Neural progenitor cell (in vitro differentiated cells): ENCODE results near the gene ZNF587. TPM values are rescaled to one million over a fixed set of nuclear protein-coding genes. Genes with fewer than 3 reads are reported as not detected.
"Not testable (repeated sequence)": the region's sequence is repeated elsewhere in the genome, so short reads cannot be mapped to it uniquely, and the experiment has no call there.

ENCODE experiments used
- DNase-seq: peaks from one replicate; pipeline ENCODE4 v3.0.0-alpha.2; 2016; ENCODE audit warnings: low spot score
- H2AFZ ChIP-seq: fragments of 200-600 bp; sonication (generic); replicated peaks from 2 replicates; pipeline ENCODE4 v1.6.1; 2016; ENCODE audit warnings: antibody characterized with exemption
- H3F3A ChIP-seq: fragments of 200-600 bp; sonication (generic); 2 replicates; pipeline ENCODE4 v1.6.1; 2016; ENCODE audit warnings: antibody characterized with exemption, low read depth
- H3K27ac ChIP-seq: fragments of 200-600 bp; sonication (generic); 2 replicates; pipeline ENCODE4 v1.5.1; 2016; ENCODE audit warnings: mild to moderate bottlenecking
- H3K27me3 ChIP-seq: fragments of 200-600 bp; sonication (generic); 2 replicates; pipeline ENCODE4 v1.6.1; 2016; ENCODE audit warnings: mild to moderate bottlenecking, moderate library complexity
- H3K36me3 ChIP-seq: fragments of 200-600 bp; sonication (generic); 2 replicates; pipeline ENCODE4 v1.5.1; 2016
- H3K4me1 ChIP-seq: fragments of 200-600 bp; sonication (generic); 2 replicates; pipeline ENCODE4 v1.6.1; 2016; ENCODE audit warnings: mixed run types
- H3K4me2 ChIP-seq: fragments of 200-600 bp; sonication (generic); 2 replicates; pipeline ENCODE4 v1.6.1; 2016
- H3K4me3 ChIP-seq: fragments of 200-600 bp; sonication (generic); 2 replicates; pipeline ENCODE4 v1.5.1; 2016
- H3K79me2 ChIP-seq: fragments of 200-600 bp; sonication (generic); 2 replicates; pipeline ENCODE4 v1.6.1; 2016; ENCODE audit warnings: low read depth
- H3K9ac ChIP-seq: fragments of 200-600 bp; sonication (generic); 2 replicates; pipeline ENCODE4 v1.6.1; 2016
- H3K9me3 ChIP-seq: fragments of 200-600 bp; sonication (generic); 2 replicates; pipeline ENCODE4 v1.5.1; 2016; ENCODE audit warnings: low read depth
- H4K20me1 ChIP-seq: fragments of 200-600 bp; sonication (generic); 2 replicates; pipeline ENCODE4 v1.6.1; 2016; ENCODE audit warnings: low read depth
- H3K27ac Mint-ChIP-seq: 3 replicates; pipeline ENCODE4 v1.8.0; 2021; ENCODE audit warnings: mixed read lengths
- H3K27me3 Mint-ChIP-seq: 2 replicates; pipeline ENCODE4 v1.8.0; 2022; ENCODE audit warnings: low read depth, mild to moderate bottlenecking, inconsistent platforms, moderate library complexity, mixed read lengths; ENCODE audit not compliant: insufficient read depth
- H3K36me3 Mint-ChIP-seq: 3 replicates; pipeline ENCODE4 v1.8.0; 2021; ENCODE audit warnings: mixed read lengths
- H3K4me1 Mint-ChIP-seq: 3 replicates; pipeline ENCODE4 v1.8.0; 2021; ENCODE audit warnings: mixed read lengths
- H3K4me3 Mint-ChIP-seq: 3 replicates; pipeline ENCODE4 v1.8.0; 2021; ENCODE audit warnings: mild to moderate bottlenecking, moderate library complexity, mixed read lengths
- H3K9me3 Mint-ChIP-seq: 3 replicates; pipeline ENCODE4 v1.8.0; 2020; ENCODE audit warnings: mixed read lengths
- EZH2 ChIP-seq: fragments of 200-600 bp; sonication (generic); IDR thresholded peaks from 2 replicates; pipeline ENCODE4 v1.6.1; 2017; ENCODE audit warnings: antibody characterized with exemption, mild to moderate bottlenecking, moderate library complexity
- EZH2phosphoT487 ChIP-seq: fragments of 200-600 bp; sonication (generic); IDR thresholded peaks from 2 replicates; pipeline ENCODE4 v1.6.1; 2017; ENCODE audit warnings: antibody characterized with exemption
- total RNA-seq: library from RNA; depleted of rRNA; stranded (reverse); fragments of >200 nt; gene quantifications from 2 replicates; pipeline ENCODE4 v1.2.3, GENCODE V29; 2015; ENCODE audit warnings: low replicate concordance
- TF ChIP-seq, protein P1 (sequence below): fragments of 200-600 bp; sonication (generic); IDR thresholded peaks from 2 replicates; pipeline ENCODE4 v1.5.1; 2017; ENCODE audit warnings: antibody characterized with exemption, mild to moderate bottlenecking

Gene ZNF587
- total RNA-seq, 1 donor from 2014 or later = 48.2 TPM

DNA sequence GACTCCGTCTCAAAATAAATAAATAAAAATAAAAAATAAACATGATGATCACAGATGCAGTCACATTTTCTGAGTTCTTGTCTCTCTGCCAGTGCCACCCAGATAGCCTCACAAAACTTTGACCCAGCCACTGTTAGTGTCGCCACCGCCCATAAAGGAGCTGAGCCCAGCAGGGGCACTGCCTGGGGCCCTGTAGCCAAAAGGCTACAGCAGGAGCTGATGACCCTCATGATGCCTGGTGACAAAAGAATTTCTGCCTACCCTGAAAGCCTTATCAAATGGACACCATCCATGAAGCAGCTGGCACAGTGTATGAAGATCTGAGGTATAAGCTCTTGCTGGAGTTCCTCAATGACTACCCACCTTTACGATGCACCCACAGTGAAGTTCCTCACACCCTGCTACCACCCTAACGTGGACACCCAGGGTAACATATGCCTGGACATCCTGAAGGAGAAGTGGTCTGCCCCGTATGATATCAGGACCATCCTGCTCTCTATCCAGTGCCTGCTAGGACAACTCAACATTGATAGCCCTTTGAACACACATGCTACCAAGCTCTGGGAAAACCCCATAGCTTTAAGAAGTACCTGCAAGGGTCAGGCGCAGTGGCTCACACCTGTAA lies 18.3 kb downstream of the ZNF587 start:
- Histone ChIP-seq H2AFZ (no peak overlapping the region), H3K9ac (no peak overlapping the region), H3K27me3 (no peaks in the 10 kb centered on the region), H3K4me2 (no peak overlapping the region), H3F3A (peaks cover 55% of the 10 kb centered on the region), H3K79me2 (peaks cover 80% of the 10 kb centered on the region), H3K27ac (no peak overlapping the region), H3K4me3 (no peak overlapping the region), H3K9me3 (peaks cover 8% of the 10 kb centered on the region), H3K4me1 (no peaks in the 10 kb centered on the region), H4K20me1 (peaks cover 5% of the 10 kb centered on the region), H3K36me3 (peaks cover 17% of the 10 kb centered on the region)
- peaks cover 78% of the 10 kb centered on the region for H3K36me3 Mint-ChIP-seq
- DNase-seq = no peak
- TF ChIP-seq EZH2phosphoT487 = no peak
- no peak for TF ChIP-seq EZH2
- TF ChIP-seq, protein P1, sequence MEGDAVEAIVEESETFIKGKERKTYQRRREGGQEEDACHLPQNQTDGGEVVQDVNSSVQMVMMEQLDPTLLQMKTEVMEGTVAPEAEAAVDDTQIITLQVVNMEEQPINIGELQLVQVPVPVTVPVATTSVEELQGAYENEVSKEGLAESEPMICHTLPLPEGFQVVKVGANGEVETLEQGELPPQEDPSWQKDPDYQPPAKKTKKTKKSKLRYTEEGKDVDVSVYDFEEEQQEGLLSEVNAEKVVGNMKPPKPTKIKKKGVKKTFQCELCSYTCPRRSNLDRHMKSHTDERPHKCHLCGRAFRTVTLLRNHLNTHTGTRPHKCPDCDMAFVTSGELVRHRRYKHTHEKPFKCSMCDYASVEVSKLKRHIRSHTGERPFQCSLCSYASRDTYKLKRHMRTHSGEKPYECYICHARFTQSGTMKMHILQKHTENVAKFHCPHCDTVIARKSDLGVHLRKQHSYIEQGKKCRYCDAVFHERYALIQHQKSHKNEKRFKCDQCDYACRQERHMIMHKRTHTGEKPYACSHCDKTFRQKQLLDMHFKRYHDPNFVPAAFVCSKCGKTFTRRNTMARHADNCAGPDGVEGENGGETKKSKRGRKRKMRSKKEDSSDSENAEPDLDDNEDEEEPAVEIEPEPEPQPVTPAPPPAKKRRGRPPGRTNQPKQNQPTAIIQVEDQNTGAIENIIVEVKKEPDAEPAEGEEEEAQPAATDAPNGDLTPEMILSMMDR = no peak
- peaks cover 2% of the 10 kb centered on the region for H3K27me3 Mint-ChIP-seq
- no peaks in the 10 kb centered on the region for H3K4me1 Mint-ChIP-seq
- peaks cover 83% of the 10 kb centered on the region for H3K9me3 Mint-ChIP-seq
- H3K4me3 Mint-ChIP-seq = no peak overlapping the region
- H3K27ac Mint-ChIP-seq = no peak overlapping the region

DNA sequence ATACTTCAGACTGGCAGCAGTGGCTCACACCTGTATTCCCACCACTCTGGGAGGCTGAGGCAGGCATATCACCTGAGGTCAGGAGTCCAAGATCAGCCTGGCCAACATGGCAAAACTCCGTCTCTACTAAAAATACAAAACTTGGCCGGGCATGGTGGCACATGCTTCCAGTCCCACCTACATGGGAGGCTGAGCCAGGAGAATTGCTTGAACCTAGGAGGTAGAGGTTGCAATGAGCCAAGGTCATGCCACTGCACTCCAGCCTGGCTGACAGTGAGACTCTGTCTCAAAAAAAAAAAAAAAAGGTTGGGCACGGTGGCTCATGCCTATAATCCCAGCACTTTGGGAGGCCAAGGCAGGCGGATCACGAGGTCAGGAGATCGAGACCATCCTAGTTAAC lies 20.0 kb downstream of the ZNF587 start:
- H3K27ac ChIP-seq, H3K9ac ChIP-seq, H3K4me1 ChIP-seq, H3K4me3 Mint-ChIP-seq, H2AFZ ChIP-seq, H3K4me1 Mint-ChIP-seq, H3K27me3 Mint-ChIP-seq, H4K20me1 ChIP-seq, H3K4me3 ChIP-seq, H3K27me3 ChIP-seq, DNase-seq, H3K4me2 ChIP-seq, H3K27ac Mint-ChIP-seq: not testable (repeated sequence)
- peaks cover 55% of the 10 kb centered on the region for H3F3A ChIP-seq
- H3K9me3 ChIP-seq = peaks cover 20% of the 10 kb centered on the region
- H3K36me3 ChIP-seq = peaks cover 30% of the 10 kb centered on the region
- H3K79me2 ChIP-seq = peaks cover 83% of the 10 kb centered on the region
- peaks cover 84% of the 10 kb centered on the region for H3K9me3 Mint-ChIP-seq
- peaks cover 79% of the 10 kb centered on the region for H3K36me3 Mint-ChIP-seq

DNA sequence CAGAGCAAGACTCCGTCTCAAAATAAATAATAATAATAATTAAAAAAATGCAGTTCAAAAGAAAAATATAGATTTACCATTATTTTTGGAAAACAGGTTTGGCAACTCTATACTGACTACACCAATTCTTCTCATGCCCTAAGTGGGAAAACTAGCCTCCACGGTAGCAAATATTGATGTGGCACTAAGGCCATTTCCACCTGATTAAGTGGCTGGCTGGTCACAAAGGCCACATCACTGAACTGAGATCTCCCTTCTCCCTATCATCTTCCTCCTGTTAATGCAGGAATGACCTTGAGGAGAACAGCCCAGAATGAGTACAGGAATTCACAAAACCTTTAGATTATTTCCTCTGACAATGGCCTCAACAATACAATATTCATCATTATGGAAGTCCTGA lies 20.6 kb downstream of the ZNF587 start:
- H3K4me3 ChIP-seq = no peak overlapping the region
- TF ChIP-seq, protein P1 = no peak
- TF ChIP-seq EZH2phosphoT487 (no peak), EZH2 (no peak)
- peaks cover 3% of the 10 kb centered on the region for H4K20me1 ChIP-seq
- H3K27me3 Mint-ChIP-seq = peaks cover 8% of the 10 kb centered on the region
- H3K36me3 Mint-ChIP-seq = peaks cover 76% of the 10 kb centered on the region
- no peak overlapping the region for H3K4me2 ChIP-seq
- H3K9me3 Mint-ChIP-seq = peaks cover 82% of the 10 kb centered on the region
- peaks cover 49% of the 10 kb centered on the region for H3F3A ChIP-seq
- no peak overlapping the region for H3K27ac Mint-ChIP-seq
- no peak overlapping the region for H2AFZ ChIP-seq
- H3K79me2 ChIP-seq = peaks cover 79% of the 10 kb centered on the region
- H3K27me3 ChIP-seq = no peaks in the 10 kb centered on the region
- no peak for DNase-seq
- H3K4me1 Mint-ChIP-seq = no peaks in the 10 kb centered on the region
- H3K27ac ChIP-seq = no peak overlapping the region
- H3K36me3 ChIP-seq = peaks cover 28% of the 10 kb centered on the region
- no peaks in the 10 kb centered on the region for H3K4me1 ChIP-seq
- H3K9me3 ChIP-seq = peaks cover 20% of the 10 kb centered on the region
- H3K9ac ChIP-seq = no peak overlapping the region
- H3K4me3 Mint-ChIP-seq = no peak overlapping the region

DNA sequence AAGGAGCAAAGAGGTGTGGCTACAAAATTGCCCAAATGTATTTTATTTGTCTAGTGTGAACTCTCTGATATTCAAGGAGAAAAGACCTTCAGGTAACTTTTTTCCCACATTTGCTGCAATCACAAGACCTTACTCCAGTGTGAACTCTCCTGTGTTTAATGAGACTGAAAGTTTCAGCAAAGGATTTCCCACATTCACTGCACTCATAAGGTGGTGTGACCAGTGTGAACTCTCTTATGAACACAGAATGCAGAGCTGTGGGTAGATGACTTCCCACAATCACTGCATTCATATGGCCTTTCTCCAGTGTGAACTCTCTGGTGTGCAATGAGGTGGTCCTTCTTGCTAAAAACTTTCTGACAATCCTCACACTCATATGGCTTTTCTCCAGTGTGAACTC lies 22.8 kb downstream of the ZNF587 start:
- H3K36me3 Mint-ChIP-seq = peaks cover 75% of the 10 kb centered on the region
- peaks cover 81% of the 10 kb centered on the region for H3K9me3 Mint-ChIP-seq
- H3K4me3 ChIP-seq = no peak overlapping the region
- no peak overlapping the region for H3K4me2 ChIP-seq
- peaks cover 32% of the 10 kb centered on the region for H3F3A ChIP-seq
- no peaks in the 10 kb centered on the region for H4K20me1 ChIP-seq
- no peak overlapping the region for H2AFZ ChIP-seq
- no peak overlapping the region for H3K27ac ChIP-seq
- no peak for DNase-seq
- H3K27ac Mint-ChIP-seq = no peak overlapping the region
- no peak overlapping the region for H3K4me3 Mint-ChIP-seq
- H3K9ac ChIP-seq = no peak overlapping the region
- H3K4me1 Mint-ChIP-seq = no peaks in the 10 kb centered on the region
- peaks cover 33% of the 10 kb centered on the region for H3K36me3 ChIP-seq
- peaks cover 83% of the 10 kb centered on the region for H3K79me2 ChIP-seq
- peaks cover 20% of the 10 kb centered on the region for H3K9me3 ChIP-seq
- TF ChIP-seq EZH2phosphoT487 = no peak
- TF ChIP-seq, protein P1 = no peak
- H3K27me3 Mint-ChIP-seq = peaks cover 14% of the 10 kb centered on the region
- no peaks in the 10 kb centered on the region for H3K27me3 ChIP-seq
- H3K4me1 ChIP-seq = no peaks in the 10 kb centered on the region

DNA sequence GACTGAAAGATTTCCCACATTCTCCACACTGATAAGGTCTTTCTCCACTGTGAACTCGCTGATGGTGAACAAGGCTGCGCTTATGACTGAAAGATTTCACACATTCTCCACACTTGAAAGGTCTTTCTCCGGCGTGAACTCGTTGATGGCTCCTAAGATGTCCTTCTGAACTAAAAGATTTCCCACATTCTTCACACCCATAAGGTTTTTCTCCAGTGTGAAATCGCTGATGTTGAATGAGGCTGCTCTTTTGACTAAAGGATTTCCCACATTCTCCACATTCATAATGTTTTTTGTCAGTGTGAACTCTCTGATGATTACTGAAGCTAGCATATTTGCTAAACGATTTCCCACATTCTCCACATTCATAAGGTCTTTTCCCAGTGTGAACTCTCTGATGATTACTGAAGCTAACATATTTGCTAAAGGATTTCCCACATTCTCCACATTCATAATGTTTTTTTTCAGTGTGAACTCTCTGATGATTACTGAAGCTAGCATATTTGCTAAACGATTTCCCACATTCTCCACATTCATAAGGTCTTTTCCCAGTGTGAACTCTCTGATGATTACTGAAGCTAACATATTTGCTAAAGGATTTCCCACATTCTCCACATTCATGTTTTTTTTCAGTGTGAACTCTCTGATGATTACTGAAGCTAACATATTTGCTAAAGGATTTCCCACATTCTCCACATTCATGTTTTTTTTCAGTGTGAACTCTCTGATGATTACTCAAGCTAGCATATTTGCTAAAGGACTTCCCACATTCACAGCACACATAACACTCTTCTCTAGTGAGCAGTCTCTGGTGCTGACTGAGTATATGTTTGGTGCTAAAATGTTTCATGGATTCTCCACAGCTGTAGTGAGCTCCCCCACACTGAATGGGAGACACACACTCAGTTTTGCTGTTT lies 24.5 kb downstream of the ZNF587 start:
- H3K4me3 ChIP-seq, H3K4me2 ChIP-seq, H3K27ac Mint-ChIP-seq, H3K9ac ChIP-seq, H4K20me1 ChIP-seq, H3K27ac ChIP-seq, DNase-seq, H3K4me1 ChIP-seq, H3K4me3 Mint-ChIP-seq, H2AFZ ChIP-seq, H3K27me3 ChIP-seq, H3K4me1 Mint-ChIP-seq: not testable (repeated sequence)
- peaks cover 80% of the 10 kb centered on the region for H3K9me3 Mint-ChIP-seq
- peaks cover 14% of the 10 kb centered on the region for H3K27me3 Mint-ChIP-seq
- H3K36me3 ChIP-seq = peaks cover 35% of the 10 kb centered on the region
- H3F3A ChIP-seq = peaks cover 23% of the 10 kb centered on the region
- H3K36me3 Mint-ChIP-seq = peaks cover 76% of the 10 kb centered on the region
- peaks cover 87% of the 10 kb centered on the region for H3K79me2 ChIP-seq
- peaks cover 20% of the 10 kb centered on the region for H3K9me3 ChIP-seq
